Sigmoid colon (tissue), 4 donors: Measurements from ENCODE around the gene CPLX4.

ENCODE experiments used
- EP300 ChIP-seq, 4 donors: sonication (generic); formaldehyde crosslinking; IDR thresholded peaks; one replicate each; pipeline ENCODE4 v1.6.1; 2017; ENCODE audit warnings: antibody characterized with exemption in 4 of 4
- POLR2A ChIP-seq, 2 donors: fragments of 450-650 bp; IDR thresholded peaks; one replicate each; pipeline ENCODE4 v1.6.1; 2016; ENCODE audit warnings: antibody characterized with exemption in 2 of 2, mild to moderate bottlenecking in 2 of 2, moderate library complexity in 2 of 2
- POLR2AphosphoS5 ChIP-seq, 4 donors: sonication (generic); formaldehyde crosslinking; IDR thresholded peaks; one replicate each; pipeline ENCODE4 v1.6.1; 2017; ENCODE audit warnings: antibody characterized with exemption in 4 of 4
- TF ChIP-seq, protein P1 (sequence below), 4 experiments: fragments of 450-650 bp in 3 of 4; fragments of 200-600 bp in 1 of 4; IDR thresholded peaks; one replicate each; pipeline ENCODE4 v1.5.1; 2016 to 2019; ENCODE audit warnings: antibody characterized with exemption in 4 of 4, mild to moderate bottlenecking in 3 of 4, moderate library complexity in 2 of 4

DNA sequence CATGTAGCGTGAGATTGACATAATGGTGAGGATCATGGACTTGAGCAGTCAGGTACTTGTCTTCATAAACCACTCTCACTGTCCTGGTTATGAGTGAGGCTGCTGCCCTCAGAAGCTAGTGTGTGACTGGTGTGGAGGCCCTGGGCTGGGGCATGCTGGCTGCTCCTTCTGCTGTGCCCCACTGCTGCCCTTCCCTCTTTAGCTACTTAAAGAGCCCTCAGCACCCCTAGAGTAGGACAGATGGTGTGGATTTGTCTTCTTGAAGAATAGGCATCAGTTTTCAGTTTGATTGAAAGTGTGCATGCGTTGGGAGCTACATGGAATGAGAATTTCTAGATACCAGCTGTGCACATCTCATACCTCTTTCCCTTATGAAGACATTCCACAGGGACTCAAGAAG, 15.4 kb downstream of the CPLX4 start:
- TF ChIP-seq, protein P1, sequence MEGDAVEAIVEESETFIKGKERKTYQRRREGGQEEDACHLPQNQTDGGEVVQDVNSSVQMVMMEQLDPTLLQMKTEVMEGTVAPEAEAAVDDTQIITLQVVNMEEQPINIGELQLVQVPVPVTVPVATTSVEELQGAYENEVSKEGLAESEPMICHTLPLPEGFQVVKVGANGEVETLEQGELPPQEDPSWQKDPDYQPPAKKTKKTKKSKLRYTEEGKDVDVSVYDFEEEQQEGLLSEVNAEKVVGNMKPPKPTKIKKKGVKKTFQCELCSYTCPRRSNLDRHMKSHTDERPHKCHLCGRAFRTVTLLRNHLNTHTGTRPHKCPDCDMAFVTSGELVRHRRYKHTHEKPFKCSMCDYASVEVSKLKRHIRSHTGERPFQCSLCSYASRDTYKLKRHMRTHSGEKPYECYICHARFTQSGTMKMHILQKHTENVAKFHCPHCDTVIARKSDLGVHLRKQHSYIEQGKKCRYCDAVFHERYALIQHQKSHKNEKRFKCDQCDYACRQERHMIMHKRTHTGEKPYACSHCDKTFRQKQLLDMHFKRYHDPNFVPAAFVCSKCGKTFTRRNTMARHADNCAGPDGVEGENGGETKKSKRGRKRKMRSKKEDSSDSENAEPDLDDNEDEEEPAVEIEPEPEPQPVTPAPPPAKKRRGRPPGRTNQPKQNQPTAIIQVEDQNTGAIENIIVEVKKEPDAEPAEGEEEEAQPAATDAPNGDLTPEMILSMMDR (IDR thresholded peaks at IDR 0.05) = no peak
- TF ChIP-seq POLR2AphosphoS5 (IDR thresholded peaks at IDR 0.05) (no peak), EP300 (IDR thresholded peaks at IDR 0.05) (no peak), POLR2A (IDR thresholded peaks at IDR 0.05) (no peak)
